ENCODE measurements around the gene CCNA2. TPM values are rescaled to one million over a fixed set of nuclear protein-coding genes. Genes with fewer than 3 reads are reported as not detected.

The CCNA2 gene
- total RNA-seq, 1 donor from 2014 or later = 8.2 TPM

DNA sequence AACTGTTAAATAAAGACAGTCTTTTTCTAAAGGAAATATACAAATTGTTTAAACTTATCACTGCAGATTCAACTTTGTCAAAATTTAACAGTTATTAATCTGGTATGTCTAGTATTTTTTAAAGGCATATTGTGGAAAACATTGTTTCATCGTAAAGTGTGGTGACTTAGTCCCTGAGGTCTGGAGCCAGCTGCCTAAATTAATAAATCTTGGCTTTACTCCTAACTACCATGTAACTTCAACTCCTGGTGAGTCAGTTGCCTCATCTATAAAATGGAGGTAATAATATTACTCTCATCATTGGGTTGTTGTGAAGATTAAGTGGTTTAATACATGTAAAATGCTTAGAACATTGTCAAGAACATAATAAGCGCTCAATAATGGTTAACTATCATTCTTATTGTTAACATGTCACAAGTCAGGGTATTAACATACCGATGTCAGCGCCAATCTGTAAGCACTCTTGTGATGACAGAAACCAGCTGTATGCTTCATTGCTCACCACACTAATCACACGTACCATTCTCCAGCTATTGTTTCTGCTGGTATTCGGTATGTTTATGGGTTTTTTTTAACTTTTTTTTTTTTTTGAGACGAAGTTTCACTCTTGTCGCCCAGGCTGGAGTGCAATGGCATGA, 44.6 kb downstream of the CCNA2 start:
- peaks cover 8% of the 10 kb centered on the region for H3K4me1 Mint-ChIP-seq (ENCODE audit: low read depth)
- no peak overlapping the region for H3K27ac Mint-ChIP-seq (ENCODE audit: unreplicated experiment)
- H3K36me3 Mint-ChIP-seq (ENCODE audit: low read depth) = peaks cover 1% of the 10 kb centered on the region
- DNase-seq (ENCODE audit: low spot score) = no peak
- no peak overlapping the region for H3K4me3 Mint-ChIP-seq (ENCODE audit: unreplicated experiment)
- H3K27me3 Mint-ChIP-seq (ENCODE audit: low read depth) = no peaks in the 10 kb centered on the region
- TF ChIP-seq, protein P1, sequence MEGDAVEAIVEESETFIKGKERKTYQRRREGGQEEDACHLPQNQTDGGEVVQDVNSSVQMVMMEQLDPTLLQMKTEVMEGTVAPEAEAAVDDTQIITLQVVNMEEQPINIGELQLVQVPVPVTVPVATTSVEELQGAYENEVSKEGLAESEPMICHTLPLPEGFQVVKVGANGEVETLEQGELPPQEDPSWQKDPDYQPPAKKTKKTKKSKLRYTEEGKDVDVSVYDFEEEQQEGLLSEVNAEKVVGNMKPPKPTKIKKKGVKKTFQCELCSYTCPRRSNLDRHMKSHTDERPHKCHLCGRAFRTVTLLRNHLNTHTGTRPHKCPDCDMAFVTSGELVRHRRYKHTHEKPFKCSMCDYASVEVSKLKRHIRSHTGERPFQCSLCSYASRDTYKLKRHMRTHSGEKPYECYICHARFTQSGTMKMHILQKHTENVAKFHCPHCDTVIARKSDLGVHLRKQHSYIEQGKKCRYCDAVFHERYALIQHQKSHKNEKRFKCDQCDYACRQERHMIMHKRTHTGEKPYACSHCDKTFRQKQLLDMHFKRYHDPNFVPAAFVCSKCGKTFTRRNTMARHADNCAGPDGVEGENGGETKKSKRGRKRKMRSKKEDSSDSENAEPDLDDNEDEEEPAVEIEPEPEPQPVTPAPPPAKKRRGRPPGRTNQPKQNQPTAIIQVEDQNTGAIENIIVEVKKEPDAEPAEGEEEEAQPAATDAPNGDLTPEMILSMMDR (IDR thresholded peaks at IDR 0.05) = no peak
- H3K9me3 Mint-ChIP-seq (ENCODE audit: low read depth) = peaks cover 9% of the 10 kb centered on the region

DNA sequence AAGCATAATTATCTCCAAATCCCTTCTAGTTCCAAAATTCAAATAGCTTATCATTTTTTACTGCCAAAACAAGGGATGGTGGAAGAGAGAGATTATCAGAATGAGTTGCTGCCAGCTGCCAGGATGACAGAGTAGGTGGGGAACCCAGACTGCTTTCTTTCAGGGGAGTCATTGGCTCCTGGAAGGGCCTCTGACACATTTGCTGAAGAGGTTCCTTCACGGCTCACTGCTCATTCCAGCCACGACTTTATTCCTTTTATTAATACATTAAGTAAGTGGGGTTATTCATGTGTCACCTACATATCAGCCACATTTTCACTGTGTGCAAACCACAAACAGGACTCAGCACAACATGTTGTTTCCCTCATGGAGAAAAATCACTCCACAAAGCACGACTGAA, 46.1 kb downstream of the CCNA2 start:
- Mint-ChIP-seq H3K9me3 (ENCODE audit: low read depth) (no peaks in the 10 kb centered on the region), H3K36me3 (ENCODE audit: low read depth) (no peaks in the 10 kb centered on the region), H3K4me3 (ENCODE audit: unreplicated experiment) (no peak overlapping the region), H3K27me3 (ENCODE audit: low read depth) (peaks cover 1% of the 10 kb centered on the region), H3K27ac (ENCODE audit: unreplicated experiment) (no peak overlapping the region), H3K4me1 (ENCODE audit: low read depth) (no peaks in the 10 kb centered on the region)
- no peak for DNase-seq (ENCODE audit: low spot score)
- TF ChIP-seq, protein P1 (IDR thresholded peaks at IDR 0.05) = no peak

DNA sequence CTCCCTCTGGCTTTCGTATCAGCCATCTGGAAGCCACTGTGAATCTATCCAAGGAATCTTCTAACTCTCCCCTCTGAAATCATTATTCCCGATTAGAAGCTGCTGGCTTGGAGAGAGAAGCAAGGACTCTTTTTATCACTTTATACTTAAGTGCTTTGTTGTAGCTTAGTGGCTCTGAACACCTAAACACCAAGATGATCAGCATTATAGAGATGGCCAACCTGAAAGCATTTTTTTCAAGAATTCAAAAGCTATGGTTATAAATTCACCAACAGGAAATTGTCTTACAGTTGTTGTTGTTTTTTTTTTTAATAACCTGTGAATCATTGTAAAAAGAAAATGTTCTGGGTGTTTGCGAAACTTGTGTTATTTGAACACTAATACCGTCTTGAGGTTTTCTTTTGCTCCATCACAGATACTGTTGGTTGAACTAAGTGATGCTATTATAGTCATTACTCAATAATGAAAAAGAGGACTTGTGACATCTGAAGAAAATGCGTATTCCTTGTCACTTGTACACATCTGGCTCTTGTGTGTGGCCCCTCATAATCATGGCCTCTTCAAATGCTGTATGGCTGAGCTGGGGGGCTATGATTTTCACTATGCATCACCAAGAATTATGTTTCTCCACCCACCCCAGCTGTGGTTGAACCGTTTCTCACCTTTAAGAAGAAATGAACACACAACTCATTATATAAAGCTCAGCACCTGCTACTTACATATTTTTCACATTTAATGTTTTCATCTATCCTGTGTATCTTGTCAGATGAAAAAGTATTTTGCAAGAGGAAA, 46.9 kb downstream of the CCNA2 start:
- Mint-ChIP-seq H3K4me1 (ENCODE audit: low read depth) (no peaks in the 10 kb centered on the region), H3K9me3 (ENCODE audit: low read depth) (no peaks in the 10 kb centered on the region), H3K27ac (ENCODE audit: unreplicated experiment) (no peak overlapping the region), H3K4me3 (ENCODE audit: unreplicated experiment) (no peak overlapping the region), H3K36me3 (ENCODE audit: low read depth) (no peaks in the 10 kb centered on the region), H3K27me3 (ENCODE audit: low read depth) (peaks cover 1% of the 10 kb centered on the region)
- DNase-seq (ENCODE audit: low spot score) = no peak
- TF ChIP-seq, protein P1 (IDR thresholded peaks at IDR 0.05) = no peak

DNA sequence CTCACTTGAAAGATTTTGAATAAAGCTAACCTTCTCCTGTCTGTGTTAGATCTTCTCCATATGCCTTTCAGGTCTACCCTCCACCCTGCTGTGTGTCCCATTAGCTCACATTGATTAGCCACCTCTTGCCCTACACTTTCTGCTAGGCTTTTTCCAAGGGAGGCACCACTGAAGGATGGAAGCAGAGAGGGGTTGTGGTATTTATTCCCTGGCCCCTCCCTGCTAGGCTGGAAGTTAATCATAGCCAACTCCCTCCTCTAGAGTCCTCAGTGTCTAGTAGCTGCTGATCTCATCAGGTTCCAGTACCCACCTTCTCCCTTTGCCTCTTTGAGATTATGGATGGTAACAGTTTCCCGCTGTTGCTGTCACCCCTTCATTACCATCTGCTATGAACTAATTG, 49.8 kb downstream of the CCNA2 start:
- no peaks in the 10 kb centered on the region for H3K4me1 Mint-ChIP-seq (ENCODE audit: low read depth)
- no peak overlapping the region for H3K4me3 Mint-ChIP-seq (ENCODE audit: unreplicated experiment)
- H3K36me3 Mint-ChIP-seq (ENCODE audit: low read depth) = no peaks in the 10 kb centered on the region
- H3K27ac Mint-ChIP-seq (ENCODE audit: unreplicated experiment) = no peak overlapping the region
- no peak for DNase-seq (ENCODE audit: low spot score)
- H3K27me3 Mint-ChIP-seq (ENCODE audit: low read depth) = peaks cover 14% of the 10 kb centered on the region
- H3K9me3 Mint-ChIP-seq (ENCODE audit: low read depth) = no peaks in the 10 kb centered on the region
- TF ChIP-seq, protein P1 (IDR thresholded peaks at IDR 0.05) = no peak

DNA sequence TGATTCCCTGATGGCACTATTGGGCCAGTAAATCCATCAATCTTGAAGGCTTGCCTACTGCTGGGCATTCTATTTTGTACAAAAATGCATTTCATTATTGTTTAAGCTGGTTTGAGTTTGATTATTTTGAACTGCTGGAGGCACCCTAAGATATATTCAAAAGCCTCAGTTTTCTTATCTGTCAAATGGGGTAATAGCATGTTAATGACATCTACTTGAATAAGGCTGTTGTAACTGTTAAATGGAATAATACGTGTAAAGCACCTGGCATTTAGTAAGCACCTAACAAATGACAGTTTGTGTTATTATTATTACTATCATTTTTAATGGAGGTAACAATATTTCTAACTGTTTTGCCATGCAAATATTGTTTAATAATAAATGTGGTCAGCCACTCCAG, 51.8 kb downstream of the CCNA2 start:
- Mint-ChIP-seq H3K27me3 (ENCODE audit: low read depth) (peaks cover 16% of the 10 kb centered on the region), H3K27ac (ENCODE audit: unreplicated experiment) (no peak overlapping the region), H3K9me3 (ENCODE audit: low read depth) (no peaks in the 10 kb centered on the region), H3K4me1 (ENCODE audit: low read depth) (no peaks in the 10 kb centered on the region), H3K4me3 (ENCODE audit: unreplicated experiment) (no peak overlapping the region), H3K36me3 (ENCODE audit: low read depth) (no peaks in the 10 kb centered on the region)
- DNase-seq (ENCODE audit: low spot score) = no peak
- TF ChIP-seq, protein P1 (IDR thresholded peaks at IDR 0.05) = no peak
